T-cell (primary cell): ENCODE data around the gene ACY1. TPM values are rescaled to one million over a fixed set of nuclear protein-coding genes. Genes with fewer than 3 reads are reported as not detected.

Experiments
- ATAC-seq, 4 experiments: fragments of 200-7000 bp in 3 of 4; fragments of 150-1000 bp in 1 of 4; cut with Tn5 transposase; replicated peaks in 1 of 4; 1 replicate in 3 of 4; 2 replicates in 1 of 4; pipeline ENCODE4 v1.10.0; 2021; ENCODE audit warnings: moderate library complexity in 3 of 4, mild to moderate bottlenecking in 2 of 4, moderate number of reproducible peaks in 1 of 4
- CTCF ChIA-PET, 2 donors: fragments of 300-600 bp; sonication (Branson Sonifier 250); formaldehyde crosslinking; loops; one replicate each; lab custom pipeline; 2022; ENCODE audit warnings: antibody characterized with exemption in 2 of 2; lab: Charles Lee
- POLR2A ChIA-PET, 2 donors: fragments of 300-600 bp; sonication (Branson Sonifier 250); formaldehyde crosslinking; loops; one replicate each; lab custom pipeline; 2022; ENCODE audit warnings: antibody characterized with exemption in 2 of 2; lab: Charles Lee
- DNase-seq, 35 experiments: peaks; one replicate each; pipeline versions ENCODE4 v3.0.0 to v3.0.0-alpha.2; 2013 to 2023
- H3K27ac ChIP-seq: one replicate; pipeline ENCODE4 v1.5.1; 2013; ENCODE audit warnings: low read length
- H3K27me3 ChIP-seq, 2 experiments: replicated peaks in 1 of 2; 1 replicate in 1 of 2; 2 replicates in 1 of 2; pipeline versions ENCODE4 v1.6.1 to v1.7.0; 2013; ENCODE audit warnings: low read length in 1 of 2, mixed read lengths in 1 of 2; ENCODE audit not compliant: control insufficient read depth in 2 of 2, insufficient read depth in 2 of 2; ENCODE audit errors: extremely low read depth in 1 of 2
- H3K36me3 ChIP-seq, 2 donors: 1 replicate in 1 of 2; 2 replicates in 1 of 2; pipeline versions ENCODE4 v1.6.1 to v1.7.0; 2013; ENCODE audit warnings: low read length in 1 of 2; ENCODE audit not compliant: control insufficient read depth in 2 of 2, insufficient read depth in 1 of 2; ENCODE audit errors: extremely low read depth in 1 of 2
- H3K4me1 ChIP-seq, 2 experiments: 1 replicate in 1 of 2; 2 replicates in 1 of 2; pipeline versions ENCODE4 v1.6.1 to v1.7.0; 2013; ENCODE audit warnings: low read length in 2 of 2, mixed read lengths in 1 of 2; ENCODE audit not compliant: insufficient read depth in 2 of 2, control insufficient read depth in 1 of 2; ENCODE audit errors: extremely low read depth in 1 of 2
- H3K4me3 ChIP-seq, 2 donors: 1 replicate in 1 of 2; 2 replicates in 1 of 2; pipeline versions ENCODE4 v1.5.1 to v1.7.0; 2013; ENCODE audit warnings: mild to moderate bottlenecking in 2 of 2, low read length in 1 of 2, moderate library complexity in 1 of 2; ENCODE audit not compliant: control insufficient read depth in 1 of 2; ENCODE audit errors: extremely low read depth in 1 of 2
- H3K9me3 ChIP-seq: 2 replicates; pipeline ENCODE4 v1.7.0; 2013
- H3K27ac Mint-ChIP-seq, 2 donors: one replicate each; pipeline ENCODE4 v1.8.0; 2020 to 2021; ENCODE audit warnings: mild to moderate bottlenecking in 2 of 2, mixed read lengths in 2 of 2
- H3K27me3 Mint-ChIP-seq, 2 donors: one replicate each; pipeline ENCODE4 v1.8.0; 2021 to 2022; ENCODE audit warnings: mixed read lengths in 2 of 2
- H3K36me3 Mint-ChIP-seq: one replicate; pipeline ENCODE4 v1.8.0; 2021; ENCODE audit warnings: mixed read lengths
- H3K4me1 Mint-ChIP-seq, 3 donors: one replicate each; pipeline ENCODE4 v1.8.0; 2020 to 2022; ENCODE audit warnings: mixed read lengths in 3 of 3, mild to moderate bottlenecking in 1 of 3
- H3K4me3 Mint-ChIP-seq, 3 donors: one replicate each; pipeline ENCODE4 v1.8.0; 2020 to 2022; ENCODE audit warnings: mild to moderate bottlenecking in 3 of 3, mixed read lengths in 3 of 3, moderate library complexity in 3 of 3
- H3K9me3 Mint-ChIP-seq, 3 donors: one replicate each; pipeline ENCODE4 v1.8.0; 2020 to 2022; ENCODE audit warnings: mixed read lengths in 3 of 3
- WGBS: methylation state at CpG from one replicate; pipeline ENCODE4 v1.1.5; 2013; ENCODE audit warnings: missing lambda C conversion rate; ENCODE audit not compliant: insufficient coverage; 5-methylcytosine and 5-hydroxymethylcytosine counted together
- total RNA-seq, 35 experiments: library from RNA in 6 of 35; stranded (reverse) in 6 of 35; fragments of 120-200 nt in 1 of 35; gene quantifications; one replicate each; pipeline versions ENCODE4 v1.2.1 to v1.2.4 and lab custom pipeline; 2013 to 2026

Gene ACY1
- 10 to 100 TPM in 3 of 5 donors, 1 to 10 TPM in 2; 6.2 to 19.0 (median 13.3) TPM for total RNA-seq
- total RNA-seq (2013): 8.2 TPM
- 0 to 2.5 (median 0.47) reads per million in 29 experiments for total RNA-seq (lab: John Stamatoyannopoulos, UW)

DNA sequence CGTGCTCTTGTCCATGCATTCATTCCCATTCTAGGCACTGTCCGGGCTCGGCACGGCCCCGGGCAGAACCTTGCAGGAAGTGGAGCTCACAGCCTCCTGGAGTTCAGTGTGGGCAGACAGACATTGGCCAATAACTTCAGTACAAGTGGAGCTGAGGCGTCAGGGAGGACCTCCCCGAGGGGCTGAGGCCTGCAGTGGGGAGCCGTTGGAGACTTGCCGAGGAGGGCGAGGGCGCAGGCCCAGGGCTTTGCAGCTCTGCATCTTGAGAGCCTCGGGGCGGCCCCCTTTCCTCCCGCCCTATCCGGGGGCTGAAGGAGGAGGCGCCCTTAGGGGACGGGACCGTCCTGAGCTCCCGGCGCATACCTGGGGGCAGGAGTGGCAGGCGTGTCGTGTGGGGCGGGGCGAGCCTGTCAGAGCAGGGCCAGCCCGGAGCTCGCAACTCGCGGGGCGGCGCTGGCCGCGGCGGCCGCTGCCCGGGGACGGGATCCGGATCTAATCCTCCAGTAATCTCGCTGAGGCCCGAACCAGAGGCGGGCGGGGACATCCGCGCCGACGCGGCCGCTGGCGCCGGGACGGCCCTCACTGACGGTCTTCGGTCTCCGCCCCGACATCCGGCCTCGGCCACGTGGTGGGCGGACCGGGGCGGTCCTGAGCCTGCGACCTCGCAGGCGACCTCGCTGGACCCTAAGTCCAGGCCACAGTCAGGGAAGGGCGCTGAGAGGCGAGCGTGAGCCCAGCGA is at the start of gene ACY1:
TSS of gene ACY1 (plus strand) at position 698 of the 740 bp plus-strand sequence. CDS start 530 bp downstream, outside the sequence.
- H3K27me3 Mint-ChIP-seq: no peaks in the 10 kb centered on the region
- Histone ChIP-seq H3K36me3 (peaks cover 2% of the 10 kb centered on the region in 2 donors), H3K4me1 (peaks cover 4 to 33% of the 10 kb centered on the region in 2 experiments), H3K27ac (peak within 1 kb of the TSS; percentile 79), H3K4me3 (peak within 1 kb of the TSS; percentile 69 to 72), H3K9me3 (no peaks in the 10 kb centered on the region), H3K27me3 (no peaks in the 10 kb centered on the region)
- peak in 34 of 35 experiments; percentile 37 to 74 (median 52) for DNase-seq
- peak; percentile 77 to 87 (median 81) for ATAC-seq
- H3K4me1 Mint-ChIP-seq: peaks cover 23 to 26% (median 25%) of the 10 kb centered on the region in 3 donors
- no peaks in the 10 kb centered on the region for H3K9me3 Mint-ChIP-seq
- CTCF ChIA-PET: interaction anchor here (0.5 to 1.8 kb wide), 7 partner anchors 9 to 172 kb away, joined by 3 to 16 read pairs (median 3); partner anchors contain the start of genes ABHD14B (in 1 of the 2), PARP3 (in 1 of the 2), POC1A (in 1 of the 2) and RRP9 (in 1 of the 2)
- WGBS: under 1% methylated on average over 67 of the region's 68 CpGs
- H3K36me3 Mint-ChIP-seq: no peaks in the 10 kb centered on the region
- POLR2A ChIA-PET: interaction anchor here in 1 of 2 donors (0.6 to 1.7 kb wide), 3 partner anchors 12 to 608 kb away, joined by 3 to 5 read pairs (median 3); partner anchors contain the start of gene RPL29
- H3K4me3 Mint-ChIP-seq: peak within 1 kb of the TSS; percentile 85 to 95 (median 89)
- peak within 1 kb of the TSS; percentile 96 to 97 for H3K27ac Mint-ChIP-seq

GRCh38 chr3:51934139-51934850 is 49.0 kb upstream of the ACY1 start:
- H3K27me3 Mint-ChIP-seq: no peaks in the 10 kb centered on the region
- no peak overlapping the region for H3K4me3 Mint-ChIP-seq
- H3K4me1 Mint-ChIP-seq: peaks cover 3 to 4% (median 3%) of the 10 kb centered on the region in 3 donors
- H3K9me3 ChIP-seq: no peaks in the 10 kb centered on the region
- peaks cover 0 to 3% of the 10 kb centered on the region in 2 experiments for H3K4me1 ChIP-seq
- ChIA-PET POLR2A (no interaction called here), CTCF (no interaction called here)
- H3K36me3 ChIP-seq: peaks cover 34 to 65% of the 10 kb centered on the region in 2 donors
- 100% methylated on average over 9 of the region's 11 CpGs for WGBS
- H3K27ac Mint-ChIP-seq: no peak overlapping the region
- no peak for ATAC-seq
- H3K36me3 Mint-ChIP-seq: peaks cover 46% of the 10 kb centered on the region
- H3K27me3 ChIP-seq: no peaks in the 10 kb centered on the region
- no peak overlapping the region for H3K4me3 ChIP-seq
- no peaks in the 10 kb centered on the region for H3K9me3 Mint-ChIP-seq
- H3K27ac ChIP-seq: no peak overlapping the region
- no peak for DNase-seq

- DNase-seq (no peak), ATAC-seq (no peak)
- H3K4me3 ChIP-seq: no peak overlapping the region
- H3K27me3 ChIP-seq: no peaks in the 10 kb centered on the region
- Mint-ChIP-seq H3K27ac (no peak overlapping the region), H3K4me3 (no peak overlapping the region), H3K27me3 (no peaks in the 10 kb centered on the region), H3K4me1 (peaks cover 8 to 13% (median 10%) of the 10 kb centered on the region in 3 donors), H3K36me3 (peaks cover 47% of the 10 kb centered on the region), H3K9me3 (no peaks in the 10 kb centered on the region)
- H3K36me3 ChIP-seq: peaks cover 34 to 65% of the 10 kb centered on the region in 2 donors
- no peak overlapping the region for H3K27ac ChIP-seq
- H3K4me1 ChIP-seq: peaks cover 0 to 8% of the 10 kb centered on the region in 2 experiments
- ChIA-PET POLR2A (no interaction called here), CTCF (interaction anchor here in 1 of 2 donors (0.6 kb wide), 1 partner anchor 229 kb away, joined by 3 read pairs; no protein-coding TSS in a partner anchor)
- 93% methylated on average over 9 of the region's 28 CpGs for WGBS
- H3K9me3 ChIP-seq: no peaks in the 10 kb centered on the region
Observed at GRCh38 chr3:51934991-51935885, 48.1 kb upstream of the ACY1 start.

DNA sequence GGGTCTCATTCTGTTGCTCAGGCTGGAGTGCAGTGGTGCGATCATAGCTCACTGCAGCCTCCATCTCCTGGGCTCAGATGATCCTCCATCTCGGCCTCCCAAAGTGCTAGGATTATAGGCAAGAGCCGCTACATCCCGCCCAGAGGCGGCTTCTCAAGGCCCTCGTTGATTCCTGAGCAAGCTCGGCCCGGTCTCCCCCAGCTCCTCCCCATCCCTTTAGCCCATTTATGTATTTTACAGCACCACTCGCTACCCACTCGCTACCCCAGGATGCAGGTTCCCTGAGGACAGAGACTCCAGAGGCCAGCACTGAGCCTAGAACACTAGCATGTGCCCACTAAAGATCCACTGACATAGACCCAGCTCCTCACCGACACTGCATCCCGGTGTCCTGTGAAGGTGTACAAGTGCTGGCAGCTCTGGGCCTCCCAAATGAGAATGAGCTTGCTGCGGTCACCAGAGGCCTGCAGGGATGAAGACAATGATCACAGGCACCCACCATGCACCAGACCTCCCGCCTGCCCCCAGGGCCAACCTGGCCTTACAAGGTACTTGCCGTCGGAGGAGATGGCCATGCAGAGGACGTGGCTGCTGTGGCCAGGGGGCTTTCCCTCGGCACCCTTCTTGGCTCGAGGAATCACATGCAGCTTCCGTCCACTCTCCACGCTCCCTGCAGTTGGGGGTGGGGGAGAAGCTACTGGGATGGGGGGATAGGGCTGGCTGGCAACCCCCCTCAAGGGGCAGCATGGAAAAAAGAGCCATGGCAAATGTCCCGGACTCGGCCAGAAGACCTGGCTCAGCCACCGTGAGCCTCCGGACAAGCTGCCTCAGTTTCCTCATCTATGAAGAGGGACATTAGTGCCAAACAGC is 47.2 kb upstream of the ACY1 start:
- ChIA-PET POLR2A (no interaction called here), CTCF (no interaction called here)
- peaks cover 34 to 65% of the 10 kb centered on the region in 2 donors for H3K36me3 ChIP-seq
- no peak overlapping the region for H3K27ac ChIP-seq
- 96% methylated on average over 17 of the region's 25 CpGs for WGBS
- no peak overlapping the region for H3K27ac Mint-ChIP-seq
- H3K36me3 Mint-ChIP-seq: peaks cover 47% of the 10 kb centered on the region
- DNase-seq (no peak), ATAC-seq (no peak)
- no peak overlapping the region for H3K4me3 Mint-ChIP-seq
- no peaks in the 10 kb centered on the region for H3K9me3 ChIP-seq
- no peaks in the 10 kb centered on the region for H3K9me3 Mint-ChIP-seq
- H3K4me1 Mint-ChIP-seq: peaks cover 17 to 22% (median 19%) of the 10 kb centered on the region in 3 donors
- no peak overlapping the region for H3K4me3 ChIP-seq
- H3K27me3 Mint-ChIP-seq: no peaks in the 10 kb centered on the region
- peaks cover 5 to 17% of the 10 kb centered on the region in 2 experiments for H3K4me1 ChIP-seq
- H3K27me3 ChIP-seq: no peaks in the 10 kb centered on the region

DNA sequence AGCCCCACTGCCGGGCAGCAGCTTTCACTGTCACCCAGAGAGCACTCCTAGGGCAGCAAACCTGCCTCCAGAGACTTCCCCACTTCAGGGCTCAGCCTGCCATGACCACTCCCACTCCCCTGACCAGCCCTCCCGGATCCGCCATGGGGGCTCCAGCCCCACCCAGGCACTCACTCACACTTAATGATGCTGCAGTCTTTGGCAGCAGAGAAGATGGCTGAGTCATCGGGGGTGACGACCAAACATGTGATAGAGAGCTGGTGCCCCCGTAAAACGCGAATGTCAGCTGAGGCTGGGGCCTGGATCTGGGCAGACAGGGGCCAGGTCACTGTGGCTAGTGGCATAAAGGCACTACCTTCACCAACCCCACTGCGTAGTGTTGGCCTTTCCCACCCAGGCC is 46.3 kb upstream of the ACY1 start:
- H3K36me3 Mint-ChIP-seq: peaks cover 47% of the 10 kb centered on the region
- Histone ChIP-seq H3K27ac (no peak overlapping the region), H3K4me1 (peaks cover 6 to 22% of the 10 kb centered on the region in 2 experiments), H3K27me3 (no peaks in the 10 kb centered on the region), H3K9me3 (no peaks in the 10 kb centered on the region), H3K36me3 (peaks cover 34 to 65% of the 10 kb centered on the region in 2 donors), H3K4me3 (no peak overlapping the region)
- H3K27me3 Mint-ChIP-seq: no peaks in the 10 kb centered on the region
- 98% methylated on average over 9 of the region's 9 CpGs for WGBS
- ChIA-PET POLR2A (no interaction called here), CTCF (no interaction called here)
- H3K9me3 Mint-ChIP-seq: no peaks in the 10 kb centered on the region
- DNase-seq (no peak), ATAC-seq (no peak)
- no peak overlapping the region for H3K27ac Mint-ChIP-seq
- H3K4me3 Mint-ChIP-seq: no peak overlapping the region
- H3K4me1 Mint-ChIP-seq: peaks cover 22 to 31% (median 23%) of the 10 kb centered on the region in 3 donors
